Measurements from ENCODE around the gene TAF12. TPM values are rescaled to one million over a fixed set of nuclear protein-coding genes. Genes with fewer than 3 reads are reported as not detected.
A peak's percentile ranks its signal among the peaks of the same experiment; 100 is the strongest.

Gene TAF12
- total and polyA plus RNA-seq, 10 of the 15 experiments (the other 5 are each of a cell fraction or from before 2014, with no cell fraction given), result 18.3 to 43.3 (median 28.6) TPM

- no peaks in the 10 kb centered on the region for H3K36me3 ChIP-seq (ENCODE audit: control insufficient read depth in 2 of 2, insufficient read depth in 2 of 2, low read length in 1 of 2)
- no peaks in the 10 kb centered on the region for H3K27me3 ChIP-seq (replicated peaks in 1 of 2; ENCODE audit: control insufficient read depth in 2 of 2, insufficient read depth in 2 of 2, low read length in 1 of 2)
- CTCF ChIA-PET, result interaction anchor here (1.0 to 1.7 kb wide), 4 partner anchors 20 to 400 kb away, joined by 4 to 6 read pairs (median 4); partner anchors contain the start of genes GMEB1 and YTHDF2
- H3K9me3 ChIP-seq (replicated peaks; ENCODE audit: control insufficient read depth, insufficient read depth, low read length), result no peaks in the 10 kb centered on the region
- peak within 1 kb of the TSS; percentile 99 for H3K27ac ChIP-seq (ENCODE audit: control insufficient read depth, insufficient read depth)
- POLR2A ChIA-PET, result interaction anchor here (0.6 to 2.3 kb wide), 8 partner anchors 18 to 280 kb away, joined by 3 to 16 read pairs (median 6); partner anchors contain the start of genes GMEB1 and YTHDF2
- H3K4me2 ChIP-seq (ENCODE audit: control insufficient read depth, insufficient read depth), result peak within 1 kb of the TSS; percentile 70
- in situ Hi-C loops (cut with MboI), result no loop called here
- FAIRE-seq (peak; percentile 7), DNase-seq (ENCODE audit: low read depth, low spot score) (peak; percentile 97), ATAC-seq (peak; percentile 85)
- H3K4me3 ChIP-seq, result peak within 1 kb of the TSS; percentile 55; the same call in 1 of the 2 replicates
- SMC1A ChIA-PET (ENCODE audit: uncharacterized antibody, unreplicated experiment), result interaction anchor here (0.6 to 1.0 kb wide), 4 partner anchors 20 to 384 kb away, joined by 3 to 5 read pairs (median 4); partner anchors contain the start of gene GMEB1
- BruUV-seq (replicated peaks), result TSS peak; percentile 100
- H3K9ac ChIP-seq (ENCODE audit: control insufficient read depth, insufficient read depth, low read length), result peak within 1 kb of the TSS; percentile 78
- H4K20me1 ChIP-seq (ENCODE audit: control insufficient read depth, insufficient read depth), result no peaks in the 10 kb centered on the region
- peaks cover 6% of the 10 kb centered on the region for H3K79me2 ChIP-seq (ENCODE audit: control insufficient read depth, insufficient read depth, low read length)
- RAD21 ChIA-PET (ENCODE audit: unreplicated experiment), result interaction anchor here (0.5 to 2.6 kb wide), 4 partner anchors 20 to 277 kb away, joined by 3 to 16 read pairs (median 7); partner anchors contain the start of genes GMEB1 and YTHDF2
- intact Hi-C loops (cut with micrococcal nuclease; ENCODE audit: unreplicated experiment), result loop anchor here (1.0 to 2.0 kb wide), 4 partner anchors 21 to 228 kb away; partner anchors contain the start of gene YTHDF2
- WGBS (ENCODE audit: insufficient coverage, insufficient replicate concordance, low lambda C conversion rate, missing lambda C conversion rate), result 1% methylated on average over 28 of the region's 28 CpGs
- peaks cover 11% of the 10 kb centered on the region for H3K4me1 ChIP-seq (ENCODE audit: control insufficient read depth, insufficient read depth, low read length)
- peak within 1 kb of the TSS; percentile 86 for H2AFZ ChIP-seq (ENCODE audit: control insufficient read depth, low read depth, low read length)
- no peak for TF ChIP-seq RBBP5 (conservative IDR thresholded peaks at IDR 0.05)
- peak; percentile 91 for TF ChIP-seq SP1 (IDR thresholded peaks at IDR 0.05; ENCODE audit: low read depth, low read length)
- peak; percentile 46; the same call in 1 of the 2 replicates for TF ChIP-seq ELK1 (IDR thresholded peaks at IDR 0.05; ENCODE audit: low read depth, low read length)
- TF ChIP-seq MYB (IDR thresholded peaks at IDR 0.05; ENCODE audit: borderline replicate concordance, low read depth, low read length), result peak; percentile 96
- peak; percentile 100 for TF ChIP-seq CBFB (IDR thresholded peaks at IDR 0.05; ENCODE audit: low read depth)
- TF ChIP-seq ZNF217 (IDR thresholded peaks at IDR 0.05), result no peak
- peak; percentile 92 for TF ChIP-seq ATF7 (IDR thresholded peaks at IDR 0.05; ENCODE audit: low read depth)
- no peak for TF ChIP-seq HDGF (IDR thresholded peaks at IDR 0.05)
- no peak; the same call in 1 of the 2 replicates for TF ChIP-seq BCLAF1 (IDR thresholded peaks at IDR 0.05)
- TF ChIP-seq NFIC (IDR thresholded peaks at IDR 0.05; ENCODE audit: low read depth, low read length), result peak; percentile 100
- peak; percentile 96; the same call in 1 of the 2 replicates for TF ChIP-seq RCOR1 (conservative IDR thresholded peaks at IDR 0.05; ENCODE audit: low read depth, low read length)
- no peak; the same call in 1 of the 2 replicates for TF ChIP-seq STAT3 (IDR thresholded peaks at IDR 0.05; ENCODE audit: low read depth, low read length)
- TF ChIP-seq NFYA (IDR thresholded peaks at IDR 0.05; ENCODE audit: borderline replicate concordance, low read depth, low read length), result no peak
- peak; percentile 19 for TF ChIP-seq E4F1 (IDR thresholded peaks at IDR 0.05; ENCODE audit: borderline replicate concordance, partially characterized antibody)
- 0 out of 2 replicates have a peak, but pooled peaks have one; percentile 27 for TF ChIP-seq NR2C1 (IDR thresholded peaks at IDR 0.05)
- peak; percentile 84 for TF ChIP-seq MTA2 (IDR thresholded peaks at IDR 0.05; ENCODE audit: low read depth)
Measured at GRCh38 chr1:28648474-28649198, 5.8 kb upstream of the TAF12 start, which contains the start of gene RNU11. TSS of gene RNU11 (plus strand) at chr1:28648600.

All from GM12878 (cell line).